Activated CD8-positive, alpha-beta T cell treated with anti-CD3 and anti-CD28 coated beads, Interleukin-2, amount 10 ng/mL, durations not matched to agents 7 days and 5 days (primary cell): ENCODE measurements around the gene CTSH. TPM values are rescaled to one million over a fixed set of nuclear protein-coding genes. Genes with fewer than 3 reads are reported as not detected.
"Not testable (repeated sequence)": the region's sequence is repeated elsewhere in the genome, so short reads cannot be mapped to it uniquely, and the experiment has no call there.

Experiments used
- ATAC-seq: fragments of 150-1000 bp; cut with Tn5 transposase; one replicate; pipeline ENCODE4 v1.10.0; 2021; ENCODE audit warnings: moderate library complexity
- CTCF ChIA-PET: fragments of 350-600 bp; sonication (Branson Sonifier 250); formaldehyde crosslinking; loops from one replicate; lab custom pipeline; 2021; ENCODE audit warnings: antibody characterized with exemption; lab: Charles Lee
- POLR2A ChIA-PET: fragments of 350-600 bp; sonication (Branson Sonifier 250); formaldehyde crosslinking; loops from one replicate; lab custom pipeline; 2021; ENCODE audit warnings: antibody characterized with exemption; lab: Charles Lee
- DNase-seq: peaks from one replicate; pipeline ENCODE4 v3.0.0-alpha.2; 2020
- H3K27ac Mint-ChIP-seq: one replicate; pipeline ENCODE4 v1.8.0; 2021; ENCODE audit warnings: mild to moderate bottlenecking, mixed read lengths
- H3K27me3 Mint-ChIP-seq: one replicate; pipeline ENCODE4 v1.8.0; 2021; ENCODE audit warnings: low read depth, mixed read lengths
- H3K36me3 Mint-ChIP-seq: one replicate; pipeline ENCODE4 v1.8.0; 2021; ENCODE audit warnings: low read depth, mixed read lengths
- H3K4me1 Mint-ChIP-seq: one replicate; pipeline ENCODE4 v1.8.0; 2021; ENCODE audit warnings: low read depth, mixed read lengths
- H3K4me3 Mint-ChIP-seq: one replicate; pipeline ENCODE4 v1.8.0; 2021; ENCODE audit warnings: mild to moderate bottlenecking, mixed read lengths
- H3K9me3 Mint-ChIP-seq: one replicate; pipeline ENCODE4 v1.8.0; 2022; ENCODE audit warnings: mixed read lengths; ENCODE audit not compliant: insufficient read depth
- total RNA-seq, 2 experiments: library from RNA; stranded (reverse); gene quantifications; one replicate each; pipeline ENCODE4 v1.2.3, GENCODE V29; 2021

The CTSH gene
- total RNA-seq, 2 experiments from 2014 or later, result 34.0 to 35.3 TPM

DNA sequence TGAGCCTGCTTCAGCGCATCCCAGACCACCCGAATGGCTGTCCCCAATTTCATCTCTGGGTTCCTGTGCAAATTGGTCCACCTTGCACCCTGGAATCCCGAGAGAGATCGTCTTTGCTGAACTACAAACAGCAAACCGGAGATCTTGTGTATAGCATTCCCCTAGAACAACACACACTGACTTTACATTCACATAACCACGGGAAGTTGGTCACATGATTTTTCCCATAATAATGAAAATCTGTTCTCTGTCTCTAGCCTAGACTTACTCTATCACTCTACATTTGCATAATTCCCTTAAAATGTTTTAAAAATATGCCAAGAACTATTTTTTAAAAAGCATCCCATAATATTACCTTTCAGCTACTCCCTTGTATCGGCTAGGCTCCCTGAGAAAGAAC lies 34.6 kb downstream of the CTSH start:
- H3K27ac Mint-ChIP-seq, result peak overlapping the region; percentile 17
- CTCF ChIA-PET, result interaction anchor here (0.8 to 5.4 kb wide), 9 partner anchors 19 to 487 kb away, joined by 3 to 45 read pairs (median 5); no protein-coding TSS in a partner anchor

DNA sequence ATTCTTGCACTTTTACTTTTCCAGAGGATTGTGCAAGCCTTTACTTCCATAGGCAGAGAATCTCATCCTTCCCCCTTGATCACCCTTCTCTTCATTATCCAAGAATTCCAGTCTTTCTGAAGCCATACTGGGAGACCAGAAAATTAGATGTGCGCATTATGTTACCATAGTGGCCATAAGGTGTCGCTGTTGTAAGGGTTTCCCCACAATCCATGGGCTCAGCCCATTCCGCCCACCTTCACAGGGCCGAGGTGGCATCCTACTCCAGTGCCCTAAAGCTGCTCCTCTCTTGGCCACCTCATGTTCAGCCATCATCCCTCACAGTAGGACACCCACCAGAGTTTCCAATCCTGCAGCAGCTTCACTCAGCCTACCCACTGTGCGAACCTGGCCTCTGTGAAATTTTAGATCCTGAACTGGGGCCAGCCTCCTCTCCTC lies 35.0 kb downstream of the CTSH start:
- Mint-ChIP-seq H3K27me3 (no peaks in the 10 kb centered on the region), H3K27ac (peak overlapping the region; percentile 17), H3K4me3 (no peak overlapping the region), H3K36me3 (peaks cover 55% of the 10 kb centered on the region), H3K4me1 (peaks cover 39% of the 10 kb centered on the region), H3K9me3 (no peaks in the 10 kb centered on the region)
- ChIA-PET CTCF (interaction anchor here (1.2 to 5.4 kb wide), 8 partner anchors 18 to 275 kb away, joined by 3 to 45 read pairs (median 10); no protein-coding TSS in a partner anchor), POLR2A (no interaction called here)
- peak; percentile 42 for DNase-seq
- peak; percentile 54 for ATAC-seq

More for the DNA sequence above, 34.6 kb downstream of the CTSH start:
- Mint-ChIP-seq H3K36me3 (peaks cover 52% of the 10 kb centered on the region), H3K4me1 (peaks cover 42% of the 10 kb centered on the region), H3K27me3 (no peaks in the 10 kb centered on the region), H3K4me3 (no peak overlapping the region), H3K9me3 (no peaks in the 10 kb centered on the region)
- DNase-seq (no peak), ATAC-seq (no peak)
- POLR2A ChIA-PET, result no interaction called here

DNA sequence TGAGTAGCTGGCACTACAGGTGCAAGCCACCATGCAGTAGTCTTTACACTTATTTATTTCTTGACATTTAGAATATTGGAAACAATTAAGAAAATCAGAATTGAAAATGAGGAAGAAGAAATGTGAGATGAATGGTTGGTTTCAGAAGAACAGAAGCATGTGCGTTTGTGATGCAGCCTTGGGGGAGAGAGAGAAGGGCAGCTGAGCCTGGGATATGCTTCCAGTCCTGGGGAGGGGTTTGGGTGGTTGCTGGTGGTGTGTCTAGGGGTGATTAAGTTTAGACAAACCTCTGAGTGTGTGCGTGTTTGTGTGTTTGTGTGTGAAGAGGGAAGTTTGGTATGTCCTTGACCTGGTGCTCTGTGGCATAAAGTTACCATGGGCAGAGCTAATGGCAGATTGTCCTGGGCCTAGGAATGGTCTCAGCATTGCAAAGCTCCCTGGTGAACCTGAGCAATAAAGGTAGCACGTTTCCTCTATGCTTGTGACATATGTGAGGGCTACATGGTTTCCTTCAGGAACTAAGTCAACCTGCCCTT lies 35.6 kb downstream of the CTSH start:
- Mint-ChIP-seq H3K4me3 (no peak overlapping the region), H3K36me3 (peaks cover 56% of the 10 kb centered on the region), H3K9me3 (no peaks in the 10 kb centered on the region), H3K4me1 (peaks cover 35% of the 10 kb centered on the region), H3K27ac (no peak overlapping the region), H3K27me3 (no peaks in the 10 kb centered on the region)
- no peak for ATAC-seq
- ChIA-PET POLR2A (no interaction called here), CTCF (interaction anchor here (0.6 to 5.4 kb wide), 9 partner anchors 18 to 400 kb away, joined by 3 to 45 read pairs (median 4); no protein-coding TSS in a partner anchor)
- DNase-seq, result no peak

DNA sequence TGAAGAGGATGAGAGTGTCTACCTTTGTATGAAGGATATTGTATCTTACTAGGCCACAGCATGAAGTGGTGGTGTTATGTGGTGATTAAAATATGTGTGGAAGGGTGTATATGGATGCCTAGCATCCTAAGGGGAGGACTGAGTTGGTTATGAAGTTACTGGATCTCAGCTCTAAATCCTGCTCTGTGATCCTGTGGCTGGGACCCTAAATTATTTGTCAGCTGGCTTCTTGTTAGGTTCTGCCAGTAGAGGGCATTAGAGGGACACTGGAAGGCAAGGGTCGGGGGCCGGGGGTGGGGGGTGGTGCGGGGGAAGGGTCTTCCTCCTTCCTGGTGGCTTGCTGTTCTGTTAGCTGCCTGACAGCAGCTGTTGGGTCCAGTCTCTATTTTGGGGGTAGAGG lies 37.3 kb downstream of the CTSH start:
- no peaks in the 10 kb centered on the region for H3K9me3 Mint-ChIP-seq
- H3K27ac Mint-ChIP-seq, result peak overlapping the region; percentile 46
- CTCF ChIA-PET, result interaction anchor here (0.9 to 5.4 kb wide), 6 partner anchors 16 to 277 kb away, joined by 3 to 45 read pairs (median 6); partner anchors contain the start of gene MORF4L1
- H3K4me1 Mint-ChIP-seq, result peaks cover 30% of the 10 kb centered on the region
- no peak overlapping the region for H3K4me3 Mint-ChIP-seq
- ATAC-seq, result no peak
- DNase-seq, result no peak
- peaks cover 56% of the 10 kb centered on the region for H3K36me3 Mint-ChIP-seq
- POLR2A ChIA-PET, result no interaction called here
- H3K27me3 Mint-ChIP-seq, result no peaks in the 10 kb centered on the region

DNA sequence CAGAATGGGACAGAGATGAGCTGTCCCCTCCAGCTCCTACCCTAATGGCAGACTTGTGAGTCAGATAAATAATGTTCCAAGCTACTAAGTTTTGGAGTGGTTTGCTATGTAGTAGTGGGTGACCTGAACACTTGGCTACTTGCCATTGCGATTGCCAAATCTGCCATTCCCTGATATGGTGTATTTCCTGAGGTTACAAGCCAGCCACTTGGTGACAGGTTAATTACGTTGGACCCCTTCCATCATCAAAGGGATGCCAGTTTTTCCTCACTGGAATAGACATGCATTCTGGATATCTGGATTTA lies 38.6 kb downstream of the CTSH start:
- Mint-ChIP-seq H3K27ac (no peak overlapping the region), H3K4me3 (no peak overlapping the region), H3K36me3 (peaks cover 58% of the 10 kb centered on the region), H3K9me3 (no peaks in the 10 kb centered on the region), H3K27me3 (no peaks in the 10 kb centered on the region), H3K4me1 (peaks cover 17% of the 10 kb centered on the region)
- ChIA-PET POLR2A (no interaction called here), CTCF (interaction anchor here (1.1 to 5.4 kb wide), 3 partner anchors 15 to 73 kb away, joined by 4 to 45 read pairs (median 29); no protein-coding TSS in a partner anchor)
- DNase-seq, result no peak
- no peak for ATAC-seq

DNA sequence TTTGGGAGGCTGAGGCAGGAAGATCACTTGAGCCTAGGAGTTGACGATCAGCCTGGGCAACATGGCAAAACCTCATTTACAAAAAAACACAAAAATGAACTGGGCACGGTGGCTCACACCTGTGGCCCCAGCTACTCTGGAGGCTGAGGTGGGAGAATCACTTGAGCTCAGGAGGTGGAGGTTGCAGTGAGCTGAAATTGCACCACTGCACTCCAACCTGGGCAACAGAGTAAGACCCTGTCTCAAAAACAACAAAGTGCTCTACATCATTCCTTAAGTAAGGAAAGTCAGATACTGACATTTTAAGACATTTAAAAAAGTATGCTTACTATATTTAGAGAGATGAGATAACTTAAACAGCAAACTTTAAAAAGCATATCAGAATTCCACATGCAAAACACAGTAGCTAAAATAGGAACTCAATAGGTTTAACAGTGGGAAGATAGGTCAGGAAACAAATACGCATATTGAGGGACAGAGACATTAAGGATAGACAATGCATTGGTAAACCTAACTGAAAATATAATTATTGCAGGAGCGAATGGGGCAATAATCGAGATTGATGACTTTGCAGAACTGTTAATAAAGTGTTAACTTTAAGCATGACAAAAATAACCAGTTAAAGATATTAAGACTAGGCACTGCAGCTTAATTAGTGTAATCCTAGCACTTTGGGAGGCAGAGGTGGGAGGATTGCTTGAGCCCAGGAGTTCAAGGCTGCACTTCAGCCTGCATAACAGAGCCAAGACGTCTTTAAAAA lies 40.1 kb downstream of the CTSH start:
- ATAC-seq, result no peak
- Mint-ChIP-seq H3K27ac (no peak overlapping the region), H3K36me3 (peaks cover 61% of the 10 kb centered on the region)

DNA sequence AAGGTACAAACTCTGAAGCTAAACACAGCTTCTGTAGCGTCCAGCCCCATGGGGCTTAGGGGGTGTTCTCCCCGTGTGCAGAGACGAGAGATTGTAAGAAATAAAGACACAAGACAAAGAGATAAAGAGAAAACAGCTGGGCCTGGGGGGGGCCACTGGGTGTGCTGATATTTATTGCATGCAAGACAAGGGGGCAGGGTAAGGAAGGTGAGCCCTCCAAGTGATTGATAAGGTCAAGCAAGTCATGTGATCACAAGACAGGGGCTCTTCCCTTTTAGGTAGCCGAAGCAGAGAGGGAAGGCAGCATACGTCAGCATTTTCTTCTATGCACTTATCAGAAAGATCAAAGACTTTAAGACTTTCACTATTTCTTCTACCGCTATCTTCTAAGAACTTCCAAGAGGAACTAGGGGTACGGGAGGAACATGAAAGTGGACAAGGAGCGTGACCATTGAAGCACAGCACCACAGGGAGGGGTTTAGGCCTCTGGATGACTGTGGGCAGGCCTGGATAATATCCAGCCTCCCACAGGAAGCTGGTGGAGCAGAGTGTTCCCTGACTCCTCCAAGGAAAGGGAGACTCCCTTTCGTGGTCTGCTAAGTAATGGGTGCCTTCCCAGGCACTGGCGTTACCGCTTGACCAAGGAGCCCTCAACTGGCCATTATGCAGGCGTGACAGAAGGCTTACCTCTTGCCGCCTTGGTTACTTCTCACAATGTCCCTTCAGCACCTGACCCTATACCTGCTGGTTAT lies 42.4 kb downstream of the CTSH start:
- H3K9me3 Mint-ChIP-seq, POLR2A ChIA-PET, H3K4me1 Mint-ChIP-seq, H3K27me3 Mint-ChIP-seq, ATAC-seq, DNase-seq, H3K27ac Mint-ChIP-seq, H3K4me3 Mint-ChIP-seq: not testable (repeated sequence)
- CTCF ChIA-PET, result interaction anchor here (1.3 kb wide), 1 partner anchor 11 kb away, joined by 4 read pairs; no protein-coding TSS in a partner anchor
- H3K36me3 Mint-ChIP-seq, result peaks cover 73% of the 10 kb centered on the region

More for the DNA sequence above, 40.1 kb downstream of the CTSH start:
- Mint-ChIP-seq H3K27me3 (no peaks in the 10 kb centered on the region), H3K4me3 (no peak overlapping the region), H3K4me1 (peaks cover 3% of the 10 kb centered on the region), H3K9me3 (no peaks in the 10 kb centered on the region)
- no peak for DNase-seq
- POLR2A ChIA-PET, result interaction anchor here (0.6 kb wide), 1 partner anchor 10 kb away, joined by 3 read pairs; no protein-coding TSS in a partner anchor
- CTCF ChIA-PET, result interaction anchor here (1.2 to 1.5 kb wide), 2 partner anchors 11 to 14 kb away, joined by 3 read pairs; no protein-coding TSS in a partner anchor

DNA sequence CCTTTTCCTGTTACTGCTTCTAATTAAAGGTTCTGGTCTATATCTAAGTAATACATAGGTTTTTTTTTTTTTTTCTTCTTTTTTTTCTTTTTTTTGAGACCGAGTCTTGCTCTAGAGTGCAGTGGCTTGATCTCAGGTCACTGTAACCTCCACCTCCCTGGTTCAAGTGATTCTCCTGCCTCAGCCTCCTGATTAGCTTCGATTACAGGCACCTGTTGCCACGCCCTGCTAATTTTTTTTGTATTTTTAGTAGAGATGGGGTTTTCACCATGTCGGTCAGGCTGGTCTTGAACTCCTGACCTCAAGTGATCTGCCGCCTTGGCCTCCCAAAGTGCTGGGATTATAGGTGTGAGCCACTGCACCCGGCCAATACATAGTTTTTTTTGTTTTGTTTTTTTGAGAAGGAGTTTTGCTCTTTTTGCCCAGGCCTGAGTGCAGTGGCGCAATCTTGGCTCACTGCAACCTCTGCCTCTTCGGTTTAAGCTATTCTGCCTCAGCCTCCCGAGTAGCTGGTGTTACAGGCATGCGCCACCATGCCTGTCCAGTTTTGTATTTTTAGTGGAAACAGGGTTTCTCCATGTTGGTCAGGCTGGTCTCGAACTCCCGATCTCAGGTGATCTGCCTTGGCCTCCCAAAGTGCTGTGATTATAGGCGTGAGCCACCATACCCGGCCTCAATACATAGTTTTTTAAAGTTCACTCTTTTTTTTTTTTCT lies 43.9 kb downstream of the CTSH start:
- H3K9me3 Mint-ChIP-seq, H3K4me3 Mint-ChIP-seq, H3K27me3 Mint-ChIP-seq, H3K4me1 Mint-ChIP-seq, POLR2A ChIA-PET, H3K27ac Mint-ChIP-seq, ATAC-seq, DNase-seq: not testable (repeated sequence)
- H3K36me3 Mint-ChIP-seq, result peaks cover 64% of the 10 kb centered on the region
- CTCF ChIA-PET, result interaction anchor here (0.8 to 2.4 kb wide), 4 partner anchors 9 to 27 kb away, joined by 3 to 8 read pairs (median 5); no protein-coding TSS in a partner anchor

DNA sequence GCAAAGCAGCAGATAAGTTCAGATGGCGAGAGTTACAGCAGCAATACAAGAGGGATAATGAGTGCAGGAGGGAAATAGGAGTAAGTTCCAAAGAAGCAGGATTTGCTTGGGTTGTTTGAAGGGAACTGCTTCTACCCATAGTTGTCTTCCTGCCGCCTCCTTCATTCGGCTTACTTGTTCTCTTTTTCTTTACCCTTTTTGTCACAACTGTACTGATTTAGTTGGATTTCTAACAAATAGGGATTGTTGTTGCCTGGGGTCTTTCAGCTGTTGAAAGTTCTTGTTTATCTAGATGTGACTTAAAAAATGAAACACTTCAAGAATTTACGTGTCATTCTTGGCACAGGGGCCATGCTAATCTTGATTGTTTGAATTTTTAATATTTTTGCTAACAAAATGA lies 46.3 kb downstream of the CTSH start:
- Mint-ChIP-seq H3K9me3 (no peaks in the 10 kb centered on the region), H3K36me3 (peaks cover 64% of the 10 kb centered on the region), H3K27ac (no peak overlapping the region), H3K4me1 (peaks cover 2% of the 10 kb centered on the region), H3K4me3 (no peak overlapping the region), H3K27me3 (no peaks in the 10 kb centered on the region)
- ChIA-PET CTCF (interaction anchor here (2.4 kb wide), 1 partner anchor 24 kb away, joined by 8 read pairs; no protein-coding TSS in a partner anchor), POLR2A (interaction anchor here (0.6 kb wide), 1 partner anchor 66 kb away, joined by 5 read pairs; no protein-coding TSS in a partner anchor)
- ATAC-seq (no peak), DNase-seq (no peak)

DNA sequence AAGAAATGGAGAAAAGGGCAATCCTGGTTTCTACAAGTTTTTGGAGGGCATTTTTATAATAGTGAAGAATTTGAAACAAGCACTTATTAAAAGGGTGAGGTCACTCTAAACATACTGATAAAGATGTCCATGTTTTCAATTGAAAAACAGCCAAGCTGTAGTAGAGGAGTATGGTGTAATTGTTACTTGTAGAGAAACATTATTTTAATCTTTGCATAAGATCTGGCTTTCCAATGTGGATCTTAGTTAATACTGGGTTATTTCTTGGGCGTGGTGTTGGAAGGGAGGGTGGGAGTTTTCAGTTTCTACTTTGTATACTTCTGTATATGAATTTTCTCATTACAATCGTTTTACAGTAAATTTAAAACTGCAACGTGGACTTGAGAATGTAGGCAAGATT lies 49.4 kb downstream of the CTSH start:
- Mint-ChIP-seq H3K4me3 (no peak overlapping the region), H3K27me3 (no peaks in the 10 kb centered on the region), H3K27ac (no peak overlapping the region), H3K4me1 (peaks cover 2% of the 10 kb centered on the region), H3K36me3 (peaks cover 70% of the 10 kb centered on the region), H3K9me3 (no peaks in the 10 kb centered on the region)
- DNase-seq, result no peak
- CTCF ChIA-PET, result interaction anchor here (0.6 to 1.1 kb wide), 2 partner anchors 11 to 289 kb away, joined by 3 read pairs; no protein-coding TSS in a partner anchor
- ATAC-seq, result no peak
- POLR2A ChIA-PET, result no interaction called here

DNA sequence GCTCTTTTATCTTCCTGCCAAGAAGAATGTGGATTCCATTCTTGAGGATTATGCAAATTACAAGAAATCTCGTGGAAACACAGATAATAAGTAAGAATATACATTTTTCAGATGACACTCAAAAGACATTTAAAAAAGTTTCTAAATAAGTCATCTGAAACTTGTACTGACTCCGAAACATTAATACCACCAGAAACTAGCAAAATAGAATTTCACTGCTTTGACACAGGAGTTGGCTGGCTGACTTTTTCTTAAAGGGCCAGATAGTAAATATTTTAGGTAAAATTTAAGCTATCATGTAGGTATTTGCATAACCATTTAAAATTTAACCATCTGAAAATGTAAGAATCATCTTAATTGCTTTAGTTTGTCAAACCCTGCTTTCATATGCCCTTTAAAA lies 51.3 kb downstream of the CTSH start:
- DNase-seq, result no peak
- ChIA-PET CTCF (interaction anchor here (1.0 to 1.1 kb wide), 2 partner anchors 11 to 114 kb away, joined by 3 read pairs; no protein-coding TSS in a partner anchor), POLR2A (no interaction called here)
- Mint-ChIP-seq H3K27me3 (no peaks in the 10 kb centered on the region), H3K27ac (no peak overlapping the region), H3K4me1 (peaks cover 2% of the 10 kb centered on the region), H3K4me3 (no peak overlapping the region), H3K9me3 (no peaks in the 10 kb centered on the region), H3K36me3 (peaks cover 65% of the 10 kb centered on the region)
- no peak for ATAC-seq
